GM12864 (cell line): ENCODE measurements around the gene RECQL5.

Experiments used
- DNase-seq: peaks from one replicate; pipeline ENCODE4 v3.0.0-alpha.2; 2011; ENCODE audit warnings: low read depth
- H3K4me3 ChIP-seq: 2 replicates; pipeline ENCODE4 v1.5.1; 2011; ENCODE audit warnings: mild to moderate bottlenecking, low read depth, low read length, control low read depth
- TF ChIP-seq, protein P1 (sequence below): IDR thresholded peaks from 2 replicates; pipeline ENCODE4 v1.5.1; 2011; ENCODE audit warnings: low read depth, mild to moderate bottlenecking, moderate library complexity, low read length, control low read depth, inconsistent platforms; ENCODE audit errors: missing control alignments

Gene RECQL5

DNA sequence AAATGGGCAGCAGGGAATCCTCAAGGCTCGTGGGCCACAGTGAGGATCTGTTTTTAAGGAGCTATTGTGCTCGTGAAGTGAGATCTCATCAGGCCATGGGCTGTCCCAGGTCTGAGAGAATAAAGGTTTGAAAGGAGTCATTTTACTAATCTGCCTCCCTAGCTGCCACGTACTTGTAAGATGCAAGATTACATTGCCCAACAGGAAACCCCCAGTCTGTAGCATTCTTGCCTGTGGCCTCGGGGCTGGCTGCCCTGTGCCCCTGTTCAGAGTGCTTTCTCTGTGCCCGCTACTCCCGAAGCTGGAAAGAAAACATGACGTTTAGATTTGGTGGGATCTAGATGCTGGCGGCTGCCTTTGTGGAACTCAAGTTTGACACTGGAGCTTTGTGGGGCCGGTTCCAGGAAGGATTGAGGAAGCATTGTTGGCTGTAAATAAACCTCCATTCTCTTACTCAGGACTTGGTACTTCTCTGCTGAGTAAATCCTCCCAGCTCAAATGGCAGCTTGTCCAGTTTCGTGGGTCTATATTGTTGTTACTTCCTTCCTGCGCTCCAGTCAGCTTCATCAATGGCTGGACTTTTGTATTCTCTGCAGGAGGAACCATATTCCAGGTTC is 21.4 kb upstream of the RECQL5 start:
- no peak for DNase-seq
- H3K4me3 ChIP-seq = peak overlapping the region; percentile 4; the same call in 1 of the 2 replicates
- TF ChIP-seq, protein P1, sequence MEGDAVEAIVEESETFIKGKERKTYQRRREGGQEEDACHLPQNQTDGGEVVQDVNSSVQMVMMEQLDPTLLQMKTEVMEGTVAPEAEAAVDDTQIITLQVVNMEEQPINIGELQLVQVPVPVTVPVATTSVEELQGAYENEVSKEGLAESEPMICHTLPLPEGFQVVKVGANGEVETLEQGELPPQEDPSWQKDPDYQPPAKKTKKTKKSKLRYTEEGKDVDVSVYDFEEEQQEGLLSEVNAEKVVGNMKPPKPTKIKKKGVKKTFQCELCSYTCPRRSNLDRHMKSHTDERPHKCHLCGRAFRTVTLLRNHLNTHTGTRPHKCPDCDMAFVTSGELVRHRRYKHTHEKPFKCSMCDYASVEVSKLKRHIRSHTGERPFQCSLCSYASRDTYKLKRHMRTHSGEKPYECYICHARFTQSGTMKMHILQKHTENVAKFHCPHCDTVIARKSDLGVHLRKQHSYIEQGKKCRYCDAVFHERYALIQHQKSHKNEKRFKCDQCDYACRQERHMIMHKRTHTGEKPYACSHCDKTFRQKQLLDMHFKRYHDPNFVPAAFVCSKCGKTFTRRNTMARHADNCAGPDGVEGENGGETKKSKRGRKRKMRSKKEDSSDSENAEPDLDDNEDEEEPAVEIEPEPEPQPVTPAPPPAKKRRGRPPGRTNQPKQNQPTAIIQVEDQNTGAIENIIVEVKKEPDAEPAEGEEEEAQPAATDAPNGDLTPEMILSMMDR = no peak

DNA sequence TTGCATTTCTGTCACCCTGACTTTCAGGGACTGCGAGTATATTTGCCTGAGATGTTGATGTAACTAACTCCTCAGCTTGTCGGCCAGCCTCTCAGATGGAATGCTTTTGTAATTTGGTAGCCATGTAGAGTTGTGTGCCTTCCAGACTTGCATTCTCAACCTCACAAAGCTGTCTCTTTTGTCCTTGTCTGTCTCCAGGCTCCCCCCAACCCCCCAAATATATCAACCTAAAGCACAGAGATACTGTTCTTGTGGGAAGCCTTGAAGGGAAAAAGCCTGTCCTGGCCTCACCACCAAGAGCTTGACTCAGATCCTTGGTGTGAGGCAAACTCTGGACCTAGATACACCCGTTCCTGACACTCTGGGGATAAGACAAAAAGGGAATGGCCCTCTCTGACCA is 18.5 kb upstream of the RECQL5 start:
- TF ChIP-seq, protein P1 = no peak
- H3K4me3 ChIP-seq = no peak overlapping the region
- DNase-seq = no peak

DNA sequence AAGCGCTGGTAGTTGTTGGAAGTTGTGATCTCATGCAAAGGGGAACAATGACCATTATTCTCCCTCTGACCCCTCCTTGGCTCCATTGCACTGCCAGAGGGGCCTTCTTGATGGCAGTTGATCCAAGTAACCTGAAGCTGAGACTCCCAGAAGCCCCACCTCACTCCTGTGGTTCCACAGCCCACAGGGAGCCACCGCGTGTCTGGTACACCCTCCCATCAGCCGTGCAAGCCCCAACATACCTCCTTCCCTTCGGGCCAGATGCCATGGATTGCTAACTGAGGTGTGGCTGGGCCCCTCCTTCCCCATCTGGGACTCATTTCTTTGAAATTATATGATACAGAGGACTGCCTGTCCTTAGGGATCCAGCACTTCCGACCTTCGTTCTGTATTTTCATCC is 18.0 kb upstream of the RECQL5 start:
- DNase-seq = no peak
- H3K4me3 ChIP-seq = no peak overlapping the region
- TF ChIP-seq, protein P1 = no peak

DNA sequence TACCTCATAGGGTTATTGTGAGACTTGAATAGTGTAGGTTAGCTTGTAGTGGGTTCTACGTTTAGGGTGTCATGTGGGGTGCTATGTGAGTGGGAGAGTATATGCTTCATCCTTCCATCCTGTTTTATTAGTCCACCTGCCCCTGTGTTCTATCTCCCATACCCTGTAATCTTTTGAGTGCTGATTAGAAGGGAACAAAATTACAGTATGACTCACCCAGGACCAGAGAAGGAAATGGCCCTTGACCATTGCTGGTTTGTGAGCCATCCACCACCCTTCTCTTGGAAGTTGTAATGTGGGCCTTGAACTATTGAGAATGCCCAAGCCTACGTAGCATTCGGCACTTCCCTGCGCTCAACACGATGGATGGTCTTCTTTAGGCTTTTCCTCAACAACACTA is 17.3 kb upstream of the RECQL5 start:
- TF ChIP-seq, protein P1 = no peak
- no peak overlapping the region for H3K4me3 ChIP-seq
- DNase-seq = no peak

DNA sequence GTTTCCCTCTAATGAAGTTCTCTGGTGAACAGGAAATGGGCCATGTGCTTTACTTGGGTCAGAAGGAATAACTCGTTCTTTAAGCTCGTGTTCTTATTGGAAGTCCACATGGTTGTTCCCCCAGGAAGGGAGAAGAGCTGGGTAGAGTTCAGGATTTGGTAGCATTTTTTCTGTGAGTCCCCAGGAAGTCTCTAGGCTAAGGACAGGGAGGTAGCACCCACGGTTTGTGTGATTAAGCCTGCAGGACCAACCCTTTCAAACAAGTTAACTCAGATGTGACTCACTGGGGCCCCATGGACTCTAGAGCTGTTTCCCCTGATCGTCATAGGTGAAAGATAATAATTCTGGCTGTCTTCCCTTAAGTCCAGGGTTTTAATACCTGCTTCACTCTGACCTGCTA is 16.6 kb upstream of the RECQL5 start:
- DNase-seq = no peak
- TF ChIP-seq, protein P1 = no peak
- H3K4me3 ChIP-seq = no peak overlapping the region

DNA sequence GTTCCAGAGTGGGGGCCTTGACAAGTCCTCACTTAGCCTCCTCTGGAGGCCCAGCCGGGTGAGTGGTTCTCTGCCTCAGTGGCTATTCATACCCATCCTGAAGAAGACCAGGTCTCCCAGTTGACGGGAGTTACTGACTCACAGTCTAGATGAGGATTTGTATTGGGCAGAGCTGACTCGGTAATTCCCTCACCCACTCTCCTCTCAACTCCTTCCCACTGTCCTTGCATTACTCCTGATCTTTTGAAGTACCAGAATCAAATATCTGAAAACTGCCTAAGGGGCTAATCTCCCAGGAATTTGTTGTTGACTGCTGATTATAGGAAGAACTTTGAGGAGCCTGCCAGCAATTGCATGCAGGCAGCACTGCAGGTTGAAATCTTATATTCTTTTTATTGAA is 14.3 kb upstream of the RECQL5 start:
- DNase-seq = no peak
- TF ChIP-seq, protein P1 = no peak
- no peak overlapping the region for H3K4me3 ChIP-seq

DNA sequence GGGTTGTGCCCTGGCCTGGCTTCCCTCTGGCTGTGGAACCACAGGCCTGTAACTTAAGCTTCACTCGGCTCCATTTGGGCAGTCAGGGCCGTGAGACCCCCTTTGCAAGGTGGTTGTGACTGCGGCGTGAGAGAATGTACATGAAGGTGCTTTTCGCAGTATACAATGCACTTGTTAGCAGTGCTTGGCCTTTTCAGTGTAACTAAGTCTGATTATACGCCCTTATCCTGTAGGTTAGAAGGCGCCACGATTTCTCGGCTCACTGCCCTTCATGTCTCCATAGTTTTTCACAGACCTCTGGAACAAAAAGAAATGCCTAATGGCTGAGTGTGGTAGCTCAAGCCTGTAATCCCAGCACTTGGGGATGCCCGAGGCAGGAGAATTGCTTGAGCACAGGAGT is 13.5 kb upstream of the RECQL5 start:
- no peak overlapping the region for H3K4me3 ChIP-seq
- TF ChIP-seq, protein P1 = no peak
- DNase-seq = no peak
